Suprapubic skin (tissue), 3 donors: ENCODE data around the gene SLC8B1.

Experiments
- CTCF ChIP-seq, 2 donors: fragments of 200-600 bp in 1 of 2; fragments of 450-650 bp in 1 of 2; sonication (generic) in 1 of 2; IDR thresholded peaks; one replicate each; pipeline ENCODE4 v1.5.1; 2016 to 2019; ENCODE audit warnings: antibody characterized with exemption in 2 of 2, mild to moderate bottlenecking in 1 of 2, moderate library complexity in 1 of 2
- POLR2A ChIP-seq, 2 donors: fragments of 450-650 bp; IDR thresholded peaks; one replicate each; pipeline ENCODE4 v1.6.1; 2017; ENCODE audit warnings: antibody characterized with exemption in 2 of 2, mild to moderate bottlenecking in 2 of 2, moderate library complexity in 2 of 2

- TF ChIP-seq CTCF (IDR thresholded peaks at IDR 0.05) (no peak), POLR2A (IDR thresholded peaks at IDR 0.05) (no peak)
These were observed 11.4 kb upstream of the SLC8B1 start for GRCh38 chr12:113346353-113346752.
